HG03175 (cell line): Measurements from ENCODE around the gene FHL2.
"Not testable (repeated sequence)": the region's sequence is repeated elsewhere in the genome, so short reads cannot be mapped to it uniquely, and the experiment has no call there.

ENCODE experiments used
- ATAC-seq: cut with Tn5 transposase; IDR thresholded peaks from one replicate; pipeline ENCODE4 v1.9.1; 2021; ENCODE audit warnings: mild to moderate bottlenecking, moderate library complexity; ENCODE audit not compliant: unreplicated experiment

Gene FHL2

DNA sequence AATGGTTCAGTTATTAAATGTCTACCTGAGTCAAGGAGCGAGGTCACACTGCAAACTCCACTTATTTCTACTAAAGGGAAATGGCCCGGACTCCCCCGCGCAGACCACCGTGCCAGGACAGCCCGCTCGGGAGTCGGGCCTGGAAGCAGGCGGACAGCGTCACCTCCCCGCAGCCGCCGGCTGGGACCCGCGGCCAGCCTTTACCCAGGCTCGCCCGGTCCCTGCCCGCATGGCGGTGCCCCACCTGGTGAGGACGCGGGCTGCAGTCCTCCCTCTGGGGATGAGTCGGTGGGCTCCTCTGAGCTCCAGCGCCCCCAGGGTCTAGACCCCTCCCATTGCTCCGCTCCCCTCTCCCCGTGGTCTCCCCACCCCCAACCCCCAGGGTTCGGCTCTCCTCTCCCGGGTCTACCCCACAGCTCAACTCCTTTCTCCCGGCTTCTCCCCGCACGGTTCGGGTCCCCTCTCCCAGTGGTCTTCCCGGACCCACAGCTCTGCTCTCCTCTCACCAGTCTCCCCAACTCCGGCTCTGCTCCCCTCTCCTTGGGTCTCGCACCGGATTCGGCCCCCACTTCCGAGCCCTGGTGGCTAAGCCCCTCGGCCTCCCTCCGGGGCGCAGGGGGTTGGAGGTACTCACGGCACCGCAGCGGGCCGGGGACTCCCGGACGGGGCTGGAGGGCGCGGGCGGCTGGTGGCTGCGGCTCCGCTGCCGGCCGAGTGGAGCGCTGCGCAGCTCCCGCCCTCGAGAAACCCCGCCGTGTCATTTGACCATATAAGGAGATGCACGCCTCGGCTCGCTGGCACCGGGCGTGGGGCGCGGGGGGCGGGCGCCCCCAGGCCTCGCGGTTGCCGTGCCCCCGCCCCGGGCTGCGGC lies at the start of gene FHL2:
TSS of gene FHL2 (minus strand) at position 716 of the 871 bp plus-strand sequence. CDS start 12,535 bp downstream, outside the sequence.
- ATAC-seq: peak; percentile 100

DNA sequence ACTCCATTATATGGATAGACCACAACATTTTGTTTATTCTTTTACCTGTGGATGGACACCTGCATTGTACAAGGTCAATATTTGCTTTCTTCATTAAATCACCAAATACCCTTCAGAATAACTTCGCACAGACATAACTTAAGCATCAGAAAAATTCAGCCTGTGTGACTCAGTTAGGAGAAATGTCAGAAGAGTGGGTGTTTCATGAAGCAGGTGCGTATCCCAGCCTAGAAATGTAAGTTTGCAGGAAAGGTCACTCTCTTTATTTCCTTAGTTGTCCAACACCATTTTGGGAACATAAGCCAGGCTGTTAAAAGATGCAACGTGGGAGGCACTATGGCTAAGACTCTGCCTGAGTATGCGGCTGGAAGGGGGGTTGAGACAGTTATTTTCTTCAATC lies 48.6 kb upstream of the FHL2 start:
- no peak for ATAC-seq

- no peak for ATAC-seq
Observed at GRCh38 chr2:105446501-105446900, 47.6 kb upstream of the FHL2 start.

DNA sequence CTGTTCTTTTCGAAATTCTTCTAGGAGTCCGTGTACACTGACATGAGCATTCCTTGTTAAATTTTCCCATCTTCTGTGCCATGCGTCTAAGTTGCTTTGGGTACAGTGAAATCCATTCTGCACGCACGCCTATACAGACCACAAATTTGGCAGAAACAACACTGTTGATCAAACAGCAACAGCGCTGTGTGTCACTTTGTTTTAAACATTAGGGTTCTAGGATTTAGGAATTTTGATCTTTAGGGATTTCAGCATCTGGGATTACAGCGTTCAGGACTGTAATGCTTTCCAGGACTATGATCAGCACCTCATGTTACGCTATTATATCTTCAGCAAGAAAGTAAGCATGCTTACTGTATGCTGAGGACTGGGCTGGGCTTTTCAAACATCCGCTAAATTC lies 47.1 kb upstream of the FHL2 start:
- ATAC-seq: no peak

DNA sequence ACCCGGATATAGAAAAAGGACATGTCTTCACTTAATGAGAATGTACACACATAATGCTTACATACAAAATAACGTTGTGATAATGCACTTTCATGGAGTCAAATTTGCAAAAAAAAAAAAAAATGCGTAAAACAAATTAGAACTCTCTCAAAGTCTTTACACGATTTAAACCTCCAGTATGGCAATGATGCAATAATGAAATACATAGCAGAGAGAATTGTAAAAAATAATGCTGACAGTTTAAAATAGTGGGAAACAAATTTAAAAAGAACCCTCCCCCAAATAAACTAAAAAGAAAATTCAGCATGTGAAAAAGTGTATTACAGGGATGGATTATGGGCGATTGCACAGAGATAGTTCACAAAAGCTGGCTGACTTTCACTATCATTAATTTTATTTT lies 46.6 kb upstream of the FHL2 start:
- no peak for ATAC-seq

GRCh38 chr2:105443617-105444598 lies 45.1 kb upstream of the FHL2 start:
- no peak for ATAC-seq

GRCh38 chr2:105442721-105443120 lies 43.9 kb upstream of the FHL2 start:
- no peak for ATAC-seq

DNA sequence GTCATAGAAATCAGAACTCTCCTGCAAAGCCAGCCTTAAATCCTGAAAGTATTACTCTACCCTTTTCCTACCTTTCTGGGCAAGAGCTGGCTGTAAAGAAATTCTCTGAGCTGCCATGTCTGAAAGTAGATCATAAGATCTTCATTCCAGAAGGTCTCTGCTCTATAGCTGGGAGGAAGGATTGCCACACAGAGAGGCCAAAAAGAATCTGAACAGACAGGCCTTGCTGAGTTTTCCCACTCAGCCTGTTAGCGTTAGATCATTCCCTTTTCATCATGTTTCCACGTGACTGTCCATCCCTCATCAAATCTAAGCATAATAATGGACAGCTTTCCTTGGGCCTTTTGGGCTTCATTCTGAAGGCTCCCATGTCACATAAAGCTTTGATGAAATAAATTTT lies 43.2 kb upstream of the FHL2 start:
- ATAC-seq: no peak

GRCh38 chr2:105439141-105439540 lies 40.3 kb upstream of the FHL2 start:
- ATAC-seq: no peak

- no peak for ATAC-seq
Observed at GRCh38 chr2:105438104-105438929, 39.5 kb upstream of the FHL2 start.

- ATAC-seq: no peak
Observed at GRCh38 chr2:105437708-105438103, 38.9 kb upstream of the FHL2 start.

DNA sequence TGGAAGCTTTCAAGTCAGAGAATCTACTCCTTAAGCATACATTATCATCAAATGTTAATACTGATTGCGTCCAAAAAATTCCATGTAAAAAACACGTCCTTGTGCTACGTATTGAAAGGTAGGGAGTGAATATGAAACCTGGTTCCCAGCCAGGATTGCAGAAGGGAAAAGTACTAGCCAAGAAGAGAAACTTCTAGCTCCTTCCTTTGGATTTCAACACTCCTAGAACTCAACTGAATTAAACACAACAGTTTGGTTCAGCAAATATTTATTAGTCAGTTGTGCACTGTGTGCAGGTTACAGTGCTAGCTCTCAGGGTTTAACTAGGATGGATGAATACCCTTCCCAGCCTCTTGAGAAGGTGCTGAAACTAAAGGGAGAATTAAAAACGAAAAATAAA lies 33.9 kb upstream of the FHL2 start:
- no peak for ATAC-seq

GRCh38 chr2:105432044-105432399 lies 33.2 kb upstream of the FHL2 start:
- no peak for ATAC-seq

- no peak for ATAC-seq
Observed at GRCh38 chr2:105431367-105432043, 32.7 kb upstream of the FHL2 start.

DNA sequence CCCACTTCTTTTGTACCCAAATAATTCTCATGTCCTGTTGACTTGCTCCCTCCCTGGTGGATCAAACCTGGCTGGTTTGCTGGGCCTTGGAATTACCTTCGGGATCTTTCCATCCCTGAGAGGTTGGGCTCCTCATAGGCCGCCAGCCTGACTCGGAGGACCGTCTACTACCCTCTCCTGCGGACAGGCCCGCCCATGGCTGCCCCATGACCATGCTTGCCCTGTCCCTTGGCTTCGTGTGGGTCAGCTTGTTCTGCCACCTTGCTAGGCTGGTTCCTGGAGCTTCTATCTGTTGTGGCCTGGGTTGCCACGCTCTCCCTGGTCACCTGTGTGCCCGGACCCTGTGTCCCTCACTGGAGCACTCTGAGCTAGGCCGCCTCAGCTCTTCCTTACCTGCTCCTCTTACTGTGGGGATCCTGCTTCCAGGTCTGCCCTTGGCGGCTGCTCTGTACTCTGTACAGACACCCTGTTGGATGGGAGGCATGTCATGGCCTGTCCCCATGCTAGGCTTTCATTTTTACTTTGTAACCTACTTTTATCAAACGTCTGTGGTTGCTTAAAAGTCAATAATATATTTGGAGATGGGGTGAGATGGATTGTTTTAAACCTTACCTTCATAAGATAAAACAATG lies 29.7 kb upstream of the FHL2 start:
- no peak for ATAC-seq

DNA sequence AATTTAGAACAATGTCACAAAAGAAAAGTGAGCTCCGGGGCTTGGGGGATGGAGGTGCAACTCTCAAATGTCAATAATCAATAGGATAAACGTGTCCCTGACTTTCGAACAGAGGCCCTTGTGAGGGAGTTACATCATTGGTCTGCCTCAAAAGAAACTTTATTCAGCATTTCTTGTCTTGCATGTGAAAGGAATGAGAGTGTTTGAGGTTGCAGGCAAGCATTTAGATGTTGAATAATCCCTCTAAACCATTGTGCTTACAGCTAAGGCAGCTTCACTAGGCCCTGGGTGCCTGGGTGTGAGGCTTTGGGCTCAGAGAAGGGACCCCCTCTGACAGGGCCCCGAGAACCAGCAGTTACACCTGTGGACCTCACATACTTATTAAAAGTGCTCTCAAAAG lies 28.6 kb upstream of the FHL2 start:
- no peak for ATAC-seq

DNA sequence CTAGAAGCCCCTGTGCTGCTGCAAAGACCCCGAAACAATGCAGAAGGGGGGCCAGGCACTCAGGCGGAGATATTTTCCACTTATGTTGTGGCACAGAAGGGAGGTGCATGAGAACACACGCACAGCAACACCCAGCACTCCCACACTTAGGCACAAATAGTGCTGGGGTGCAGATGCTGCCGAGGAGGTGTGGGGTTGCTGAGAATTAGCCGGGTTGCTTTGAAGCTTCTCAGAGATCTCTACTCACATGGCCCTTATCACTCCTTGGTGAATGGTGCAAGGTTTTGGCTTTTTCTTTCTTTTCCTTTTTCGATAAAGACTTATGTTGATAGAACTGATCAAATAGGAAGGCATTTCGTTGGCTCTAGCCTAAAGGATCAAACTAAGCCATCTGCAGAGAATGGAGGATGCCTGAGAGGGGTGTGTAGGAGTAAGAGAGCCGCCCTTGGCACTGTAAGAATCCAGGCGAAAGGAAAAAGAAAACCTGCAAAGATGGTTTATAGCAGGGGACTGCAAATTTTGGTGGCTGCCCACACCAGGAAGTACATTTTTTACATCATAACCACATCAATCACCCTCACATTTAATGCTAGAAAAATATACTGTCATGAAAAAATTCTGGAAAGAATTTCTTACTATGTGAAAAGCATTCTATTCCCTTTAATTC lies 27.9 kb upstream of the FHL2 start:
- ATAC-seq: no peak

GRCh38 chr2:105425936-105426625 lies 27.2 kb upstream of the FHL2 start:
- ATAC-seq: no peak

DNA sequence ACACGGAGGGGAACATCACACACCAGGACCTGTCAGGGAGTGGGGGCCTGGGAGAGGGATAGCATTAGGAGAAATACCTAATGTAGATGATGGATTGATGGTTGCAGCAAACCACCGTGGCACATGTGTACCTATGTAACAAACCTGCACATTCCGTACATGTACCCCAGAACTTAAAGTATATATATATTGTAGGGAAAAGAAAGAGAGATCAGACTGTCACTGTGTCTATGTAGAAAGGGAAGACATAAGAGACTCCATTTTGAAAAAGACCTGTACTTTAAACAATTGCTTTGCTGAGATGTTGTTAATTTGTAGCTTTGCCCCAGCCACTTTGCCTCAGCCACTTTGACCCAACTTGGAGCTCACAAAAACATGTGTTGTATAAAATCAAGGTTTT lies 26.0 kb upstream of the FHL2 start:
- ATAC-seq: not testable (repeated sequence)
